ENCODE measurements around the gene BHLHE23. TPM values are rescaled to one million over a fixed set of nuclear protein-coding genes. Genes with fewer than 3 reads are reported as not detected.
"Not testable (repeated sequence)": the region's sequence is repeated elsewhere in the genome, so short reads cannot be mapped to it uniquely, and the experiment has no call there.

BHLHE23 gene
- total RNA-seq, 1 experiment from 2014 or later: not detected

DNA sequence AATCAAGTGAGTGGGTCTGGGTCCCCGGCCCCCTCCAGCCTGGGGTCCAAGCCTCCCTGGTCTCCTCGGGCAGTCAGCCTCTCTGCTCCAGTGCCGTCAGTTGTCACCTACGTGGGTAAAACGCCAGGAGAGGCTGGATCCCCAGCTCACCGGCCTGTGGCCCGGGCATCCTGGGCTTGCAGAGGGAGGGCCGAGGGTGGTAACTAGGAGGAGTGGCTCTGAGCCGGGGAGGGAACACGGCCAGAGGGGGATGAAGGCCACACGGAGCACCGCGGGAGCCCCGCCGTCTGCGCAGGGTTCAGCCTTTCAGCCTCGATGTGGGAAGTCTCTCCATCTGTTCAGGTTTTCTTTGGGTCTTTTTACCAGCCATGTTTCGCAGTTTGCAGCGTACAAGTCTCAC, 29.5 kb upstream of the BHLHE23 start:
- H3K79me2 ChIP-seq (ENCODE audit: low read length): no peaks in the 10 kb centered on the region
- H3K9me2 ChIP-seq (replicated peaks; ENCODE audit: insufficient read depth, low read length): no peaks in the 10 kb centered on the region
- no peaks in the 10 kb centered on the region for H4K20me1 ChIP-seq (ENCODE audit: insufficient read depth, low read depth, low read length)
- H3K9me3 ChIP-seq (ENCODE audit: low read length): no peaks in the 10 kb centered on the region
- no peaks in the 10 kb centered on the region for H3K36me3 ChIP-seq (ENCODE audit: insufficient read depth, low read length)
- H3K4me1 ChIP-seq (ENCODE audit: low read length): peaks cover 36% of the 10 kb centered on the region
- no peak overlapping the region for H2AFZ ChIP-seq (ENCODE audit: low read length)
- no peak overlapping the region for H3K27ac ChIP-seq (ENCODE audit: low read length)
- DNase-seq: no peak
- no peak overlapping the region for H3K9ac ChIP-seq (ENCODE audit: low read length)
- no peak overlapping the region for H3K4me2 ChIP-seq (ENCODE audit: low read depth, low read length, poor library complexity, severe bottlenecking)
- H3K4me3 ChIP-seq (ENCODE audit: low read length): no peak overlapping the region
- H3K27me3 ChIP-seq (ENCODE audit: low read length): no peaks in the 10 kb centered on the region

DNA sequence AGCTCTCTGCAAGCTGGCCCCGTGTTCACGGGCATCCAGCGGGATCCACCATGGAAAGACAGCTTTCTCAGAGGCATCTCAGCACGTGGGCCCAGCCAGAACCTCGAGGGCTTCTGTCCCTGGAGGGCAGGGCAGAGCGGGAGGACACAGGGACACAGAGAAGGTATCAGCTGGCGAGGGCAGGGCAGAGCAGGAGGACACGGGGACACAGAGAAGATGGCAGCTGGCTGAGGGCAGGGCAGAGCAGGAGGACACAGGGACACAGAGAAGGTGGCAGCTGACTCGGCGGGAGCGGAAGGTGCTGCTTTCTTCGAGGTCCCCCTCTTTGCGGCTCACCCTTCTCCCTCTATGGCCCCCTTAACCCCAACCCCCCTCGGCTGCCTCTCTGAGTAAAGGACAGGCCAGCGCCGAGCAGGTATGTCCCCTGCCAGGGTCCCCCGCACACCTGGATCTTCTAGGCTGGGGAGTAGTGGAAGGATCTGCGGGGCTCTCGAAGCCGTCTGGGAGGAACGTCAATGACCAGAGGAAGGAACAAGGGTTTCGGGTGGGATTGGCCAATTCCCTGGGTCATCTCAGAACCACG, 28.9 kb upstream of the BHLHE23 start:
- no peak overlapping the region for H3K9ac ChIP-seq (ENCODE audit: low read length)
- H3K4me3 ChIP-seq (ENCODE audit: low read length): no peak overlapping the region
- no peak overlapping the region for H2AFZ ChIP-seq (ENCODE audit: low read length)
- H3K27ac ChIP-seq (ENCODE audit: low read length): no peak overlapping the region
- H3K79me2 ChIP-seq (ENCODE audit: low read length): no peaks in the 10 kb centered on the region
- H3K9me3 ChIP-seq (ENCODE audit: low read length): no peaks in the 10 kb centered on the region
- H3K9me2 ChIP-seq (replicated peaks; ENCODE audit: insufficient read depth, low read length): no peaks in the 10 kb centered on the region
- no peaks in the 10 kb centered on the region for H3K36me3 ChIP-seq (ENCODE audit: insufficient read depth, low read length)
- no peaks in the 10 kb centered on the region for H3K27me3 ChIP-seq (ENCODE audit: low read length)
- peaks cover 38% of the 10 kb centered on the region for H3K4me1 ChIP-seq (ENCODE audit: low read length)
- no peak overlapping the region for H3K4me2 ChIP-seq (ENCODE audit: low read depth, low read length, poor library complexity, severe bottlenecking)
- no peaks in the 10 kb centered on the region for H4K20me1 ChIP-seq (ENCODE audit: insufficient read depth, low read depth, low read length)
- DNase-seq: no peak

- not testable (repeated sequence) for H4K20me1 ChIP-seq (ENCODE audit: insufficient read depth, low read depth, low read length); H3K27me3 ChIP-seq (ENCODE audit: low read length); H3K79me2 ChIP-seq (ENCODE audit: low read length); H3K4me2 ChIP-seq (ENCODE audit: low read depth, low read length, poor library complexity, severe bottlenecking); DNase-seq; H3K36me3 ChIP-seq (ENCODE audit: insufficient read depth, low read length); H3K4me3 ChIP-seq (ENCODE audit: low read length); H2AFZ ChIP-seq (ENCODE audit: low read length); H3K9me2 ChIP-seq (replicated peaks; ENCODE audit: insufficient read depth, low read length); H3K9me3 ChIP-seq (ENCODE audit: low read length); H3K9ac ChIP-seq (ENCODE audit: low read length); H3K27ac ChIP-seq (ENCODE audit: low read length)
- peaks cover 42% of the 10 kb centered on the region for H3K4me1 ChIP-seq (ENCODE audit: low read length)
Observed at GRCh38 chr20:63034710-63035602, 28.2 kb upstream of the BHLHE23 start.

DNA sequence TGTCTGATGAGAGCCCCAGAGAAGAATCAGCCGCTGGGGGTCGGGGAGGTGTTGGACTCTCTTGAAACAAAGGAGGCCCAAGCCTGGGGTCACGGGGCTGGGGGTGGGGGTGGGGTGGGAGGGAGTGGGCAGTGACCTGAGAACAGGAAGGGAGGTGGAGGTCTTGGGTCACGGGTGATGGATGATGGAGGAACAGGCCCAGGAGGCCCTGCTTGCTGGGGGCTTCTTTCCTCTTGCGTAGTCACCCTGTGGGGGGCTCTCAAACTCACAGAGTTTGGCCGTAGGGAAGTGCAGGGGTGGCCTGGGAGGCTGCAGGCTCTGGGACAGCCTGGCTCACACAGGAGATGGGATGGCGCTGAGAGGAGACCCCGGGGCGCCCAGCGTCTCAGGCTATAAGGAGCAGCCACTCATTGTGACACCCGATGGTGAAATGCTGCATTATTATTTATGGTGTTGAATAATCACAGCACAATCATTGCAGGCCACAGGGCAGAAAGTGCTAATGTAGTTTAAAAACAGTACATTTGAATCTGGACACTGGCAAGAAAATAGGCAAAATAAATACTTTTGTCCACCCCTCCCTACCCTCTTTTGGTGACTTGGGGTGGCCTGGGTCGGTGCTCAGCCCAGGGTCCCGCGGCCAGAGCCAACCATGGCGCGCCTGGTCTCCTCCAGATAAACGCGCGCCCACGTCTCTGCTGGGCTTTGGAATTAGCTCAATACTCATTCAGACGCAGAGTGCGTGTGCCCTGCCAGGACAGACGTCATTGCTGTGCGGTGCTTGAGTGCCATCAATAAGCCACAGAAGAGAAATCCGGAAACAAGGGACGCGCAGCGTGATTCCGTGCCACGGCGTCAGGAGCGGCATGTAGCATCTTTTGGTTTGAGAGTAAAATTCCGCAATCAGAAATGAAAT, 27.3 kb upstream of the BHLHE23 start:
- H3K9me2 ChIP-seq (replicated peaks; ENCODE audit: insufficient read depth, low read length): no peaks in the 10 kb centered on the region
- no peak overlapping the region; the same call in 1 of the 2 replicates for H2AFZ ChIP-seq (ENCODE audit: low read length)
- no peaks in the 10 kb centered on the region for H3K36me3 ChIP-seq (ENCODE audit: insufficient read depth, low read length)
- H3K9me3 ChIP-seq (ENCODE audit: low read length): no peaks in the 10 kb centered on the region
- H4K20me1 ChIP-seq (ENCODE audit: insufficient read depth, low read depth, low read length): no peaks in the 10 kb centered on the region
- no peaks in the 10 kb centered on the region for H3K27me3 ChIP-seq (ENCODE audit: low read length)
- peak; percentile 46 for DNase-seq
- no peaks in the 10 kb centered on the region for H3K79me2 ChIP-seq (ENCODE audit: low read length)
- peak overlapping the region; percentile 93 for H3K27ac ChIP-seq (ENCODE audit: low read length)
- peak overlapping the region; percentile 64 for H3K4me2 ChIP-seq (ENCODE audit: low read depth, low read length, poor library complexity, severe bottlenecking)
- H3K9ac ChIP-seq (ENCODE audit: low read length): peak overlapping the region; percentile 62
- H3K4me3 ChIP-seq (ENCODE audit: low read length): peak overlapping the region; percentile 46; the same call in 1 of the 2 replicates
- peaks cover 51% of the 10 kb centered on the region for H3K4me1 ChIP-seq (ENCODE audit: low read length)

- H3K4me2 ChIP-seq (ENCODE audit: low read depth, low read length, poor library complexity, severe bottlenecking): peak overlapping the region; percentile 64
- H3K79me2 ChIP-seq (ENCODE audit: low read length): no peaks in the 10 kb centered on the region
- peak overlapping the region; percentile 67 for H3K9ac ChIP-seq (ENCODE audit: low read length)
- peak overlapping the region; percentile 46; the same call in 1 of the 2 replicates for H3K4me3 ChIP-seq (ENCODE audit: low read length)
- no peak overlapping the region; the same call in 1 of the 2 replicates for H2AFZ ChIP-seq (ENCODE audit: low read length)
- H3K27ac ChIP-seq (ENCODE audit: low read length): peak overlapping the region; percentile 93
- no peaks in the 10 kb centered on the region for H3K27me3 ChIP-seq (ENCODE audit: low read length)
- no peaks in the 10 kb centered on the region for H3K9me2 ChIP-seq (replicated peaks; ENCODE audit: insufficient read depth, low read length)
- DNase-seq: peak; percentile 96
- H3K9me3 ChIP-seq (ENCODE audit: low read length): no peaks in the 10 kb centered on the region
- H3K4me1 ChIP-seq (ENCODE audit: low read length): peaks cover 54% of the 10 kb centered on the region
- no peaks in the 10 kb centered on the region for H4K20me1 ChIP-seq (ENCODE audit: insufficient read depth, low read depth, low read length)
- H3K36me3 ChIP-seq (ENCODE audit: insufficient read depth, low read length): no peaks in the 10 kb centered on the region
Observed at GRCh38 chr20:63032861-63033793, 26.4 kb upstream of the BHLHE23 start.

GRCh38 chr20:63032026-63032800, 25.4 kb upstream of the BHLHE23 start:
- DNase-seq: no peak
- Histone ChIP-seq H4K20me1 (ENCODE audit: insufficient read depth, low read depth, low read length) (no peaks in the 10 kb centered on the region; the same call in 1 of the 2 replicates), H3K4me3 (ENCODE audit: low read length) (peak overlapping the region; percentile 46; the same call in 1 of the 2 replicates), H3K27me3 (ENCODE audit: low read length) (no peaks in the 10 kb centered on the region), H3K4me1 (ENCODE audit: low read length) (peaks cover 55% of the 10 kb centered on the region), H3K36me3 (ENCODE audit: insufficient read depth, low read length) (no peaks in the 10 kb centered on the region), H3K79me2 (ENCODE audit: low read length) (no peaks in the 10 kb centered on the region), H3K9me2 (replicated peaks; ENCODE audit: insufficient read depth, low read length) (no peaks in the 10 kb centered on the region), H3K9me3 (ENCODE audit: low read length) (no peaks in the 10 kb centered on the region), H3K27ac (ENCODE audit: low read length) (peak overlapping the region; percentile 93), H3K4me2 (ENCODE audit: low read depth, low read length, poor library complexity, severe bottlenecking) (peak overlapping the region; percentile 64), H3K9ac (ENCODE audit: low read length) (peak overlapping the region; percentile 67), H2AFZ (ENCODE audit: low read length) (no peak overlapping the region)

Data from Karpas-422 (cell line).